ENCODE results near the gene ARMC7. TPM values are rescaled to one million over a fixed set of nuclear protein-coding genes. Genes with fewer than 3 reads are reported as not detected.
A peak's percentile ranks its signal among the peaks of the same experiment; 100 is the strongest.
"Not testable (repeated sequence)": the region's sequence is repeated elsewhere in the genome, so short reads cannot be mapped to it uniquely, and the experiment has no call there.

The ARMC7 gene
- total and polyA plus RNA-seq, 12 donors, result 3.7 to 13.8 (median 7.8) TPM

GRCh38 chr17:75160211-75160610, 50.4 kb downstream of the ARMC7 start:
- Histone ChIP-seq H3K36me3 (replicated peaks in 1 of 2) (no peaks in the 10 kb centered on the region), H3K4me1 (replicated peaks in 1 of 2) (peaks cover 0 to 8% of the 10 kb centered on the region in 2 donors), H3K27me3 (no peaks in the 10 kb centered on the region), H3K4me3 (no peak overlapping the region), H3K27ac (no peak overlapping the region), H3K9me3 (replicated peaks in 1 of 3) (no peaks in the 10 kb centered on the region)
- TF ChIP-seq POLR2A (IDR thresholded peaks at IDR 0.05), result no peak
- TF ChIP-seq, protein P1, sequence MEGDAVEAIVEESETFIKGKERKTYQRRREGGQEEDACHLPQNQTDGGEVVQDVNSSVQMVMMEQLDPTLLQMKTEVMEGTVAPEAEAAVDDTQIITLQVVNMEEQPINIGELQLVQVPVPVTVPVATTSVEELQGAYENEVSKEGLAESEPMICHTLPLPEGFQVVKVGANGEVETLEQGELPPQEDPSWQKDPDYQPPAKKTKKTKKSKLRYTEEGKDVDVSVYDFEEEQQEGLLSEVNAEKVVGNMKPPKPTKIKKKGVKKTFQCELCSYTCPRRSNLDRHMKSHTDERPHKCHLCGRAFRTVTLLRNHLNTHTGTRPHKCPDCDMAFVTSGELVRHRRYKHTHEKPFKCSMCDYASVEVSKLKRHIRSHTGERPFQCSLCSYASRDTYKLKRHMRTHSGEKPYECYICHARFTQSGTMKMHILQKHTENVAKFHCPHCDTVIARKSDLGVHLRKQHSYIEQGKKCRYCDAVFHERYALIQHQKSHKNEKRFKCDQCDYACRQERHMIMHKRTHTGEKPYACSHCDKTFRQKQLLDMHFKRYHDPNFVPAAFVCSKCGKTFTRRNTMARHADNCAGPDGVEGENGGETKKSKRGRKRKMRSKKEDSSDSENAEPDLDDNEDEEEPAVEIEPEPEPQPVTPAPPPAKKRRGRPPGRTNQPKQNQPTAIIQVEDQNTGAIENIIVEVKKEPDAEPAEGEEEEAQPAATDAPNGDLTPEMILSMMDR (IDR thresholded peaks at IDR 0.05), result no peak
- intact Hi-C loops (cut with DNase I), result no loop called here
- 86 to 95% (median 91%) methylated on average over 5 of the region's 5 CpGs for WGBS, 4 donors
- no peak for DNase-seq

DNA sequence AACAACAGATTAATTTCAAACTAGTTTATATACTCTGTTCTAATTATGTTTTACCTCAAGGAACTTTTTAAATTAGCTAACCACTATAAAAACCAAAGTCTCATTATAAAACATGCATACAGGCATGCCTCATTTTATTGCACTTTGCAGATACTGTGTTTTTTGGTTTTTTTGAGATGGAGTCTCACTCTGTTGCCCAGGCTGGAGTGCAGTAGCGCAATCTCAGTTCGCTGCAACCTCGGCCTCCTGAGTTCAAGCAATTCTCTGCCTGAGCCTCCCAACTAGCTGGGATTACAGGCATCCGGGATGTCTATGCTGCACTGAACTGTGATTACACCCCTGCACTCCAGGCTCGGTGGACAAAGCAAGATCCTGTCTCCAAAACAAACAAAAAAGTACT, 53.3 kb downstream of the ARMC7 start:
- DNase-seq, result no peak
- intact Hi-C loops (cut with DNase I), result no loop called here
- TF ChIP-seq, protein P1 (IDR thresholded peaks at IDR 0.05), result no peak
- TF ChIP-seq POLR2A (IDR thresholded peaks at IDR 0.05), result no peak
- no peak overlapping the region for H3K27ac ChIP-seq
- no peaks in the 10 kb centered on the region for H3K27me3 ChIP-seq
- peaks cover 0 to 22% of the 10 kb centered on the region in 2 donors for H3K36me3 ChIP-seq (replicated peaks in 1 of 2)
- H3K4me3 ChIP-seq, result no peak overlapping the region
- H3K9me3 ChIP-seq (replicated peaks in 1 of 3), result no peaks in the 10 kb centered on the region
- 89 to 95% (median 92%) methylated on average over 5 of the region's 5 CpGs for WGBS, 4 donors
- H3K4me1 ChIP-seq (replicated peaks in 1 of 2), result peaks cover 0 to 8% of the 10 kb centered on the region in 2 donors

DNA sequence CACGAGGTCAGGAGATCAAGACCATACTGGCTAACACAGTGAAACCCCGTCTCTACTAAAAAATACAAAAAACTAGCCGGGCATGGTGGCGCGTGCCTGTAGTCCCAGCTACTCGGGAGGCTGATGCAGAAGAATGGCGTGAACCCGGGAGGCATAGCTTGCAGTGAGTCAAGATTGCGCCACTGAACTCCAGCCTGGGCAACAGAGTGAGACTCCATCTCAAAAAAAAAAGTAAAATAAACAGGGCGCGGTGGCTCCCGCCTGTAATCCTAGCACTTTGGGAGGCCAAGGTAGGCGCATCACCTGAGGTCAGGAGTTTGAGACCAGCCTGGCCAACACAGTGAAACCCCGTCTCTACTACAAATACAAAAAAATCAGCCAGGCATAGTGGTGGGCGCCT, 54.8 kb downstream of the ARMC7 start:
- 95 to 99% (median 98%) methylated on average over 15 of the region's 15 CpGs for WGBS, 4 donors
- H3K4me3 ChIP-seq; H3K9me3 ChIP-seq (replicated peaks in 1 of 3); intact Hi-C loops (cut with DNase I); H3K27me3 ChIP-seq; H3K27ac ChIP-seq; H3K4me1 ChIP-seq (replicated peaks in 1 of 2): not testable (repeated sequence)
- DNase-seq, result peak in 1 of 7 donors; percentile 3
- H3K36me3 ChIP-seq (replicated peaks in 1 of 2), result peaks cover 0 to 32% of the 10 kb centered on the region in 2 donors

DNA sequence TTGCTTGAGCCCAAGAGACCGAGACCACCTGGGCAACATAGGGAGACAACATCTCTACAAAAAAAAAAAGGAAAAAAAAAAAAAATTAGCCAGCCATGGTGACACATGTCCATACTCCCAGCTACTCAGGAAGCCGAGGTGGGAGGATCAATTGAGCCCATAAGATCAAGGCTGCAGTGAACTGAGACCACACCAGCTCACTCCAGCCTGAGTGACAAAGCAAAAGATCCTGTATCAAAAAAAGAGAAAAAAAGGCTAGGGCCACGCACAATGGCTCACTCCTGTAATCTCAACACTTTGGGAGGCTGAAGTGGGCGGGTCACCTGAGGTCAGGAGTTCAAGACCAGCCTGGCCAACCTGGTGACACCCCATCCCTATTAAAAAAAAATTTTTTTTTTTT, 59.2 kb downstream of the ARMC7 start:
- Histone ChIP-seq H3K4me1 (replicated peaks in 1 of 2) (no peaks in the 10 kb centered on the region), H3K27me3 (no peaks in the 10 kb centered on the region), H3K4me3 (no peak overlapping the region), H3K9me3 (replicated peaks in 1 of 3) (no peaks in the 10 kb centered on the region), H3K36me3 (replicated peaks in 1 of 2) (peaks cover 0 to 61% of the 10 kb centered on the region in 2 donors), H3K27ac (no peak overlapping the region)
- WGBS, 4 donors, result 68 to 82% (median 77%) methylated on average over 4 of the region's 4 CpGs
- no peak for DNase-seq
- intact Hi-C loops (cut with DNase I), result no loop called here
- TF ChIP-seq POLR2A (IDR thresholded peaks at IDR 0.05), result no peak
- TF ChIP-seq, protein P1 (IDR thresholded peaks at IDR 0.05), result no peak

GRCh38 chr17:75173526-75173925, 63.8 kb downstream of the ARMC7 start:
- 83 to 87% (median 86%) methylated on average over 4 of the region's 4 CpGs for WGBS, 4 donors
- no peak for DNase-seq
- no peaks in the 10 kb centered on the region for H3K4me1 ChIP-seq (replicated peaks in 1 of 2)
- no peak overlapping the region for H3K4me3 ChIP-seq
- peaks cover 0 to 73% of the 10 kb centered on the region in 2 donors for H3K36me3 ChIP-seq (replicated peaks in 1 of 2)
- H3K27me3 ChIP-seq, result no peaks in the 10 kb centered on the region
- no peak for TF ChIP-seq POLR2A (IDR thresholded peaks at IDR 0.05)
- TF ChIP-seq, protein P1 (IDR thresholded peaks at IDR 0.05), result no peak
- H3K9me3 ChIP-seq (replicated peaks in 1 of 3), result no peaks in the 10 kb centered on the region
- no peak overlapping the region for H3K27ac ChIP-seq
- intact Hi-C loops (cut with DNase I), result loop anchor here (5.0 to 10.0 kb wide), 2 partner anchors 49 to 61 kb away; no protein-coding TSS in a partner anchor
